Peyer's patch (tissue), 4 donors: ENCODE data around the gene MYZAP.

Source experiments
- POLR2A ChIP-seq, 2 donors: fragments of 450-650 bp; IDR thresholded peaks; one replicate each; pipeline ENCODE4 v1.5.1; 2017; ENCODE audit warnings: antibody characterized with exemption in 2 of 2, mild to moderate bottlenecking in 2 of 2, moderate library complexity in 2 of 2
- TF ChIP-seq, protein P1 (sequence below), 6 experiments: fragments of 450-650 bp in 4 of 6; fragments of 200-600 bp in 2 of 6; sonication (generic) in 1 of 6; IDR thresholded peaks; one replicate each; pipeline ENCODE4 v1.5.1; 2017 to 2019; ENCODE audit warnings: antibody characterized with exemption in 6 of 6, mild to moderate bottlenecking in 3 of 6, moderate library complexity in 1 of 6

DNA sequence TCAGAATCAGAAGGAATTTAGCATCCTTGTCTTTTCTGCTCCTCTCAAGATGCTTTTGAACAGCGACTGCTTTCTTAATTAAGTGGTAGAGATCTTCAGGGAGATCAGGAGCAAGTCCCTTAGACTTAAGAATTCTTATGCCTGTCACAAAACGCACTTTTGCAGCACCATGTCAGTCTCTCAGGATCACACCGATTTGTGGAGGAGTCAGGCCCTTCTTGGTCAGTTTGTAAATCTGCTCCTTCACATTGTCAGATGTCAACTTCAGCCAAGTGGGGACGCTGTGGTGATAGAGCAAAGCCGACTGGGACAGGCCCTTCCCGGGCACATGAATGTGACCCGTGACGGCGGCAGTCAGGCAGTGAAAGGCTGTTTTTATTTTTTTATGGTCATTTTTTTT is 35.7 kb upstream of the MYZAP start:
- TF ChIP-seq, protein P1, sequence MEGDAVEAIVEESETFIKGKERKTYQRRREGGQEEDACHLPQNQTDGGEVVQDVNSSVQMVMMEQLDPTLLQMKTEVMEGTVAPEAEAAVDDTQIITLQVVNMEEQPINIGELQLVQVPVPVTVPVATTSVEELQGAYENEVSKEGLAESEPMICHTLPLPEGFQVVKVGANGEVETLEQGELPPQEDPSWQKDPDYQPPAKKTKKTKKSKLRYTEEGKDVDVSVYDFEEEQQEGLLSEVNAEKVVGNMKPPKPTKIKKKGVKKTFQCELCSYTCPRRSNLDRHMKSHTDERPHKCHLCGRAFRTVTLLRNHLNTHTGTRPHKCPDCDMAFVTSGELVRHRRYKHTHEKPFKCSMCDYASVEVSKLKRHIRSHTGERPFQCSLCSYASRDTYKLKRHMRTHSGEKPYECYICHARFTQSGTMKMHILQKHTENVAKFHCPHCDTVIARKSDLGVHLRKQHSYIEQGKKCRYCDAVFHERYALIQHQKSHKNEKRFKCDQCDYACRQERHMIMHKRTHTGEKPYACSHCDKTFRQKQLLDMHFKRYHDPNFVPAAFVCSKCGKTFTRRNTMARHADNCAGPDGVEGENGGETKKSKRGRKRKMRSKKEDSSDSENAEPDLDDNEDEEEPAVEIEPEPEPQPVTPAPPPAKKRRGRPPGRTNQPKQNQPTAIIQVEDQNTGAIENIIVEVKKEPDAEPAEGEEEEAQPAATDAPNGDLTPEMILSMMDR (IDR thresholded peaks at IDR 0.05), result no peak
- no peak for TF ChIP-seq POLR2A (IDR thresholded peaks at IDR 0.05)
